Measurements from ENCODE around the gene USP34.

GRCh38 chr2:61233581-61233980, 237.3 kb downstream of the USP34 start:
- TF ChIP-seq CTCF (IDR thresholded peaks at IDR 0.05 in 2 of 3, conservative IDR thresholded peaks at IDR 0.05 in 1 of 3; ENCODE audit: borderline replicate concordance in 1 of 3, insufficient read depth in 1 of 3, low read depth in 2 of 3, low read length in 2 of 3), result no peak
- no peak for TF ChIP-seq MAX (IDR thresholded peaks at IDR 0.05)
- TF ChIP-seq SIN3A (IDR thresholded peaks at IDR 0.05; ENCODE audit: low read depth), result no peak
- TF ChIP-seq CEBPB (IDR thresholded peaks at IDR 0.05; ENCODE audit: low read depth), result no peak
- no peak for TF ChIP-seq POLR2A (IDR thresholded peaks at IDR 0.05; ENCODE audit: borderline replicate concordance, extremely low read depth, insufficient read depth, insufficient read length)

Measured in HCT116 (cell line).